ENCODE measurements around the gene PRKCZ. TPM values are rescaled to one million over a fixed set of nuclear protein-coding genes. Genes with fewer than 3 reads are reported as not detected.

The PRKCZ gene
- total and polyA plus RNA-seq, 9 of the 15 experiments (the other 6 are each of a cell fraction or from before 2014, with no cell fraction given): 0.07 to 3.1 (median 1.3) TPM

GRCh38 chr1:2046174-2046917 lies 3.9 kb upstream of the PRKCZ start (continued):
- TF ChIP-seq ZBTB5 (IDR thresholded peaks at IDR 0.05) (no peak), ZNF79 (CRISPR knock-in tag; IDR thresholded peaks at IDR 0.05; ENCODE audit: low read depth) (no peak), PHB (CRISPR knock-in tag; IDR thresholded peaks at IDR 0.05) (no peak), NFATC3 (IDR thresholded peaks at IDR 0.05) (no peak), STAT5A (IDR thresholded peaks at IDR 0.05; ENCODE audit: borderline replicate concordance, low read length) (no peak), ZNF274 (IDR thresholded peaks at IDR 0.05; ENCODE audit: borderline replicate concordance, low read depth, low read length) (no peak), CBX1 (IDR thresholded peaks at IDR 0.05; ENCODE audit: low read depth) (no peak), C11orf30 (IDR thresholded peaks at IDR 0.05; ENCODE audit: low read depth) (no peak), ZNF134 (CRISPR knock-in tag; conservative IDR thresholded peaks at IDR 0.05) (no peak), ZNF764 (CRISPR knock-in tag; IDR thresholded peaks at IDR 0.05; ENCODE audit: low read depth) (no peak), ZNF175 (CRISPR knock-in tag; IDR thresholded peaks at IDR 0.05; ENCODE audit: low read depth) (no peak), CTBP1 (IDR thresholded peaks at IDR 0.05; ENCODE audit: borderline replicate concordance) (peak; percentile 52), ASH1L (IDR thresholded peaks at IDR 0.05; ENCODE audit: borderline replicate concordance, low read depth, partially characterized antibody) (no peak), RNF219 (CRISPR knock-in tag; IDR thresholded peaks at IDR 0.05) (no peak), SRF (CRISPR knock-in tag; IDR thresholded peaks at IDR 0.05) (0 out of 4 replicates have a peak, but pooled peaks of 1 of the 2 experiments have one; percentile 43), ZKSCAN8 (CRISPR knock-in tag; IDR thresholded peaks at IDR 0.05) (no peak), TFAP4 (CRISPR knock-in tag; IDR thresholded peaks at IDR 0.05; ENCODE audit: borderline replicate concordance) (peak; percentile 68; the same call in 1 of the 2 replicates), SMARCE1 (IDR thresholded peaks at IDR 0.05) (no peak), PRMT5 (CRISPR knock-in tag; IDR thresholded peaks at IDR 0.05) (no peak), ATF4 (CRISPR knock-in tag; IDR thresholded peaks at IDR 0.05) (no peak), SIRT6 (IDR thresholded peaks at IDR 0.05; ENCODE audit: low read depth, low read length) (no peak), RB1 (IDR thresholded peaks at IDR 0.05; ENCODE audit: low read depth) (peak; percentile 85), SMAD2 (IDR thresholded peaks at IDR 0.05; ENCODE audit: low read depth, low read length) (no peak)
